K562 (cell line): ENCODE results near the gene LIFR. TPM values are rescaled to one million over a fixed set of nuclear protein-coding genes. Genes with fewer than 3 reads are reported as not detected.

ENCODE experiments used
- ATAC-seq: fragments of 200-7000 bp; cut with Tn5 transposase; 3 replicates; pipeline ENCODE4 v1.9.1; 2020; ENCODE audit warnings: moderate library complexity
- BruUV-seq: library from RNA; stranded (reverse); fragments of 400-500 nt; replicated peaks from 2 replicates; lab custom pipeline; 2021; lab: Mats Ljungman, UMichigan
- CTCF ChIA-PET: fragments of 300-600 bp; formaldehyde crosslinking; extraction: SDS; loops from one replicate; lab custom pipeline; 2021; ENCODE audit warnings: low intra/inter-chr PET ratio; lab: Yijun Ruan, JAX
- POLR2A ChIA-PET: fragments of 300-600, 350-650 bp; sonication (Branson Sonifier 250); formaldehyde crosslinking; extraction: SDS; loops from one replicate; lab custom pipeline; 2021; ENCODE audit warnings: antibody characterized with exemption, inconsistent platforms; lab: Yijun Ruan, JAX
- DNase-seq, 4 experiments: peaks; one replicate each; pipeline versions ENCODE4 v3.0.0 to v3.0.0-alpha.2; 2011 to 2018; ENCODE audit warnings: low spot score in 3 of 4, mixed read lengths in 3 of 4; ENCODE audit errors: extremely low read depth in 1 of 4
- FAIRE-seq: peaks from 2 replicates; lab custom pipeline; 2011; peaks lifted over from hg19 to GRCh38; lab: Jason Lieb, UNC
- H2AFZ ChIP-seq: 2 replicates; pipeline ENCODE4 v1.6.0; 2011; ENCODE audit warnings: low read depth, low read length, control low read depth, inconsistent platforms
- H3K27ac ChIP-seq: fragments of 200-600 bp; 3 replicates; pipeline ENCODE4 v1.8.0; 2011; ENCODE audit warnings: low read depth, mild to moderate bottlenecking, control low read depth, inconsistent platforms, low read length, moderate library complexity, mixed read lengths; ENCODE audit errors: extremely low read depth
- H3K27me3 ChIP-seq, 2 experiments: fragments of 300-600 bp in 1 of 2; 2 replicates in 1 of 2; 3 replicates in 1 of 2; pipeline versions ENCODE4 v1.6.0 to v1.8.0; 2011; ENCODE audit warnings: inconsistent platforms in 2 of 2, low read length in 2 of 2, mild to moderate bottlenecking in 1 of 2, mixed read lengths in 1 of 2, moderate library complexity in 1 of 2; ENCODE audit not compliant: control insufficient read depth in 2 of 2, insufficient read depth in 2 of 2
- H3K36me3 ChIP-seq: fragments of 300-600 bp; 3 replicates; pipeline ENCODE4 v1.8.0; 2011; ENCODE audit warnings: mild to moderate bottlenecking, low read length, inconsistent platforms; ENCODE audit not compliant: control insufficient read depth, insufficient read depth
- H3K4me1 ChIP-seq, 2 experiments: fragments of 200-600 bp in 1 of 2; replicated peaks in 1 of 2; 2 replicates in 1 of 2; 3 replicates in 1 of 2; pipeline versions ENCODE4 v1.5.1 to v1.8.0; 2011; ENCODE audit warnings: inconsistent platforms in 2 of 2, low read length in 2 of 2, mild to moderate bottlenecking in 1 of 2, mixed read lengths in 1 of 2, moderate library complexity in 1 of 2; ENCODE audit not compliant: control insufficient read depth in 2 of 2, insufficient read depth in 2 of 2
- H3K4me2 ChIP-seq: 2 replicates; pipeline ENCODE4 v1.6.1; 2011; ENCODE audit warnings: low read length, control low read depth, inconsistent platforms, mixed read lengths; ENCODE audit not compliant: insufficient read depth
- H3K4me3 ChIP-seq: fragments of 200-600 bp; sonication (generic), shearing (Covaris generic); 2 replicates; pipeline ENCODE4 v1.5.1; 2016; ENCODE audit warnings: control low read depth, inconsistent platforms
- H3K79me2 ChIP-seq: fragments of 200-600 bp; 3 replicates; pipeline ENCODE4 v1.8.0; 2011; ENCODE audit warnings: low read length, inconsistent platforms; ENCODE audit not compliant: control insufficient read depth, insufficient read depth
- H3K9ac ChIP-seq, 2 experiments: 2 replicates each; pipeline versions ENCODE4 v1.6.0 to v1.6.1; 2011; ENCODE audit warnings: low read depth in 2 of 2, low read length in 2 of 2, control low read depth in 1 of 2, inconsistent platforms in 1 of 2, mild to moderate bottlenecking in 1 of 2, mixed read lengths in 1 of 2; ENCODE audit not compliant: insufficient read depth in 1 of 2
- H3K9me1 ChIP-seq: one replicate; pipeline ENCODE4 v1.6.0; 2011; ENCODE audit warnings: inconsistent platforms, mild to moderate bottlenecking, low read length, moderate library complexity; ENCODE audit not compliant: control insufficient read depth, insufficient read depth
- H3K9me3 ChIP-seq: replicated peaks from 2 replicates; pipeline ENCODE4 v1.5.1; 2011; ENCODE audit warnings: low read depth, low read length, inconsistent platforms; ENCODE audit not compliant: control insufficient read depth, insufficient read depth
- H4K20me1 ChIP-seq: replicated peaks from 2 replicates; pipeline ENCODE4 v1.6.1; 2011; ENCODE audit warnings: low read length, inconsistent platforms, mixed read lengths; ENCODE audit not compliant: control insufficient read depth, insufficient read depth
- CAMTA2 ChIP-seq: fragments of 250-450 bp; sonication (Bioruptor Pico); conservative IDR thresholded peaks from 2 replicates; pipeline ENCODE4 v1.5.1; 2022
- CTBP1 ChIP-seq: fragments of 450-650 bp; IDR thresholded peaks from 2 replicates; pipeline ENCODE4 v1.6.1; 2016; ENCODE audit warnings: borderline replicate concordance
- DACH1 ChIP-seq: fragments of 450-650 bp; IDR thresholded peaks from 2 replicates; pipeline ENCODE4 v1.6.1; 2018; ENCODE audit not compliant: partially characterized antibody
- NUFIP1 ChIP-seq: fragments of 450-650 bp; IDR thresholded peaks from 2 replicates; pipeline ENCODE4 v1.6.1; 2018; ENCODE audit not compliant: partially characterized antibody
- POLR3A ChIP-seq: IDR thresholded peaks from 2 replicates; pipeline ENCODE4 v1.6.1; 2011; ENCODE audit warnings: borderline replicate concordance, mild to moderate bottlenecking, moderate library complexity; ENCODE audit not compliant: insufficient read length, insufficient read depth; ENCODE audit errors: extremely low read depth
- RBM14 ChIP-seq: fragments of 200-400 bp; formaldehyde crosslinking; IDR thresholded peaks from 2 replicates; pipeline ENCODE4 v1.6.1; 2018; ENCODE audit warnings: low read depth, mild to moderate bottlenecking, low read length, moderate library complexity, borderline replicate concordance; ENCODE audit not compliant: insufficient read depth
- RERE ChIP-seq: sonication (generic); formaldehyde crosslinking; IDR thresholded peaks from 2 replicates; pipeline ENCODE4 v1.8.0; 2023; ENCODE audit warnings: missing genetic modification reagents, mild to moderate bottlenecking, borderline replicate concordance
- SMARCC2 ChIP-seq: fragments of 450-650 bp; IDR thresholded peaks from 2 replicates; pipeline ENCODE4 v1.6.1; 2017; ENCODE audit warnings: antibody characterized with exemption, moderate library complexity, mild to moderate bottlenecking, low read depth
- ZFP1 ChIP-seq: fragments of 450-650 bp; formaldehyde crosslinking; IDR thresholded peaks from 2 replicates; pipeline ENCODE4 v1.4.0; 2020; ENCODE audit warnings: mild to moderate bottlenecking, mixed read lengths
- WGBS: fragments of 100-300 bp; shearing (Covaris generic); methylation state at CpG from one replicate; pipeline ENCODE4 v1.1.6; 2016; ENCODE audit warnings: low coverage, mixed read lengths; ENCODE audit not compliant: insufficient coverage; ENCODE audit errors: missing lambda C conversion rate; 5-methylcytosine and 5-hydroxymethylcytosine counted together
- in situ Hi-C: fragments of 300-500 bp; cut with MboI; formaldehyde crosslinking; loops from 4 replicates; pipeline ENCODE4 v1.15.0; 2018; ENCODE audit warnings: inconsistent platforms, mixed read lengths
- intact Hi-C: fragments of 100-400 bp; cut with micrococcal nuclease; formaldehyde crosslinking; loops from 2 replicates; pipeline ENCODE4 v1.14.2; 2022
- polyA plus RNA-seq, 8 experiments: library from polyadenylated mRNA; depleted of rRNA in 4 of 8; stranded (reverse) in 5 of 8; unstranded in 3 of 8; fragments of >200 nt; fragmentation: Nextera tagmentation in 2 of 8; fragmentation: Illumina TruSeq in 1 of 8; extraction: Ambion mirVana in 2 of 8; extraction: Trizol in 1 of 8; gene quantifications; 2 replicates each; pipeline versions ENCODE4 v1.2.1 to v1.2.3, GENCODE V29; 2011 to 2014; ENCODE audit warnings: inconsistent platforms in 1 of 8, missing spikeins in 1 of 8
- total RNA-seq, 7 experiments: library from RNA; depleted of rRNA in 6 of 7; stranded (reverse); fragments of >200 nt in 6 of 7; fragmentation: Illumina TruSeq in 2 of 7; extraction: Trizol in 2 of 7; gene quantifications; 2 replicates each; pipeline versions ENCODE4 v1.2.1 to v1.2.3, GENCODE V29; 2011 to 2021; ENCODE audit warnings: low replicate concordance in 1 of 7
- TF ChIP-seq, protein P1 (sequence below): fragments of 250-450 bp; sonication (Bioruptor Pico); IDR thresholded peaks from 2 replicates; pipeline ENCODE4 v1.4.0; 2020; ENCODE audit warnings: mild to moderate bottlenecking
- TF ChIP-seq, protein P2 (sequence below): fragments of 450-650 bp; formaldehyde crosslinking; conservative IDR thresholded peaks from 2 replicates; pipeline ENCODE4 v1.4.0; 2022; ENCODE audit warnings: mild to moderate bottlenecking, missing genetic modification characterization

Gene LIFR
- total and polyA plus RNA-seq, 9 of the 15 experiments (the other 6 are each of a cell fraction or from before 2014, with no cell fraction given), result 0.43 to 5.7 (median 3.3) TPM

GRCh38 chr5:38450627-38451026 is 105.8 kb downstream of the LIFR start:
- BruUV-seq, result no TSS peak
- POLR2A ChIA-PET, result interaction anchor here (1.7 kb wide), 1 partner anchor 9 kb away, joined by 4 read pairs; no protein-coding TSS in a partner anchor
- H3K27ac ChIP-seq, result no peak overlapping the region

More at GRCh38 chr5:38450627-38451026, 105.8 kb downstream of the LIFR start:
- Histone ChIP-seq H3K79me2 (no peaks in the 10 kb centered on the region), H3K36me3 (no peaks in the 10 kb centered on the region), H3K9ac (no peak overlapping the region), H3K4me1 (peaks cover 0 to 4% of the 10 kb centered on the region in 2 experiments; a peak in 1 of 5 replicates), H2AFZ (no peak overlapping the region), H3K4me2 (no peak overlapping the region), H3K4me3 (no peak overlapping the region), H4K20me1 (no peaks in the 10 kb centered on the region), H3K27me3 (peaks cover 14 to 66% of the 10 kb centered on the region in 2 experiments; a peak in 4 of 5 replicates), H3K9me1 (no peaks in the 10 kb centered on the region), H3K9me3 (no peaks in the 10 kb centered on the region)
- in situ Hi-C loops, result no loop called here
- FAIRE-seq (no peak), DNase-seq (no peak), ATAC-seq (no peak)
- intact Hi-C loops, result no loop called here
- TF ChIP-seq DACH1, result no peak
- no peak for TF ChIP-seq POLR3A
- TF ChIP-seq RERE (CRISPR knock-in tag), result no peak
- TF ChIP-seq, protein P1, sequence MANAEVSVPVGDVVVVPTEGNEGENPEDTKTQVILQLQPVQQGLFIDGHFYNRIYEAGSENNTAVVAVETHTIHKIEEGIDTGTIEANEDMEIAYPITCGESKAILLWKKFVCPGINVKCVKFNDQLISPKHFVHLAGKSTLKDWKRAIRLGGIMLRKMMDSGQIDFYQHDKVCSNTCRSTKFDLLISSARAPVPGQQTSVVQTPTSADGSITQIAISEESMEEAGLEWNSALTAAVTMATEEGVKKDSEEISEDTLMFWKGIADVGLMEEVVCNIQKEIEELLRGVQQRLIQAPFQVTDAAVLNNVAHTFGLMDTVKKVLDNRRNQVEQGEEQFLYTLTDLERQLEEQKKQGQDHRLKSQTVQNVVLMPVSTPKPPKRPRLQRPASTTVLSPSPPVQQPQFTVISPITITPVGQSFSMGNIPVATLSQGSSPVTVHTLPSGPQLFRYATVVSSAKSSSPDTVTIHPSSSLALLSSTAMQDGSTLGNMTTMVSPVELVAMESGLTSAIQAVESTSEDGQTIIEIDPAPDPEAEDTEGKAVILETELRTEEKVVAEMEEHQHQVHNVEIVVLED (CRISPR knock-in tag), result no peak
- TF ChIP-seq, protein P2, sequence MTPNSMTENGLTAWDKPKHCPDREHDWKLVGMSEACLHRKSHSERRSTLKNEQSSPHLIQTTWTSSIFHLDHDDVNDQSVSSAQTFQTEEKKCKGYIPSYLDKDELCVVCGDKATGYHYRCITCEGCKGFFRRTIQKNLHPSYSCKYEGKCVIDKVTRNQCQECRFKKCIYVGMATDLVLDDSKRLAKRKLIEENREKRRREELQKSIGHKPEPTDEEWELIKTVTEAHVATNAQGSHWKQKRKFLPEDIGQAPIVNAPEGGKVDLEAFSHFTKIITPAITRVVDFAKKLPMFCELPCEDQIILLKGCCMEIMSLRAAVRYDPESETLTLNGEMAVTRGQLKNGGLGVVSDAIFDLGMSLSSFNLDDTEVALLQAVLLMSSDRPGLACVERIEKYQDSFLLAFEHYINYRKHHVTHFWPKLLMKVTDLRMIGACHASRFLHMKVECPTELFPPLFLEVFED (CRISPR knock-in tag), result no peak
- TF ChIP-seq CAMTA2 (CRISPR knock-in tag), result no peak
- no peak for TF ChIP-seq ZFP1 (CRISPR knock-in tag)
- TF ChIP-seq RBM14, result no peak
- TF ChIP-seq SMARCC2, result no peak
- no peak for TF ChIP-seq CTBP1
- TF ChIP-seq NUFIP1, result no peak
- WGBS, result 10% methylated on average over 6 of the region's 6 CpGs
- CTCF ChIA-PET, result no interaction called here
